NCI-H2081 (cell line): Measurements from ENCODE around the gene ZNF837.
A peak's percentile ranks its signal among the peaks of the same experiment; 100 is the strongest.
"Not testable (repeated sequence)": the region's sequence is repeated elsewhere in the genome, so short reads cannot be mapped to it uniquely, and the experiment has no call there.

Source experiments
- DNase-seq, 2 experiments: peaks; one replicate each; lab custom pipeline; 2025; lab: John Stamatoyannopoulos, UW

ZNF837 gene

DNA sequence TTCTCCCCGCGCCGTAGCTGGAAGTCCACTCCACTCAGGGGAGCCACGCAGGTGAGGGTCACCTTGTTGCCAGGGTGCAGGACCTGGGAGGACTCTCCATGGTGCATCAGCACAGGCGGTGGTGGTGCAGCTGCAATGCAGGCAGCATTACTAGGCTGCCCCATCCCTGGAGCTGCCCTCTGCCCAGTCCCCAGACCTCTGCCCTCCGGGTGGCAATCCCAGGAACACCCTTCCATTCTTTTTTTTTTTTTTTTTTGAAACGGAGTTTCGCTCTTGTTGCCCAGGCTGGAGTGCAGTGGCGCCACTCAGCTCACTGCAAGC, 29.3 kb downstream of the ZNF837 start:
- no peak for DNase-seq

DNA sequence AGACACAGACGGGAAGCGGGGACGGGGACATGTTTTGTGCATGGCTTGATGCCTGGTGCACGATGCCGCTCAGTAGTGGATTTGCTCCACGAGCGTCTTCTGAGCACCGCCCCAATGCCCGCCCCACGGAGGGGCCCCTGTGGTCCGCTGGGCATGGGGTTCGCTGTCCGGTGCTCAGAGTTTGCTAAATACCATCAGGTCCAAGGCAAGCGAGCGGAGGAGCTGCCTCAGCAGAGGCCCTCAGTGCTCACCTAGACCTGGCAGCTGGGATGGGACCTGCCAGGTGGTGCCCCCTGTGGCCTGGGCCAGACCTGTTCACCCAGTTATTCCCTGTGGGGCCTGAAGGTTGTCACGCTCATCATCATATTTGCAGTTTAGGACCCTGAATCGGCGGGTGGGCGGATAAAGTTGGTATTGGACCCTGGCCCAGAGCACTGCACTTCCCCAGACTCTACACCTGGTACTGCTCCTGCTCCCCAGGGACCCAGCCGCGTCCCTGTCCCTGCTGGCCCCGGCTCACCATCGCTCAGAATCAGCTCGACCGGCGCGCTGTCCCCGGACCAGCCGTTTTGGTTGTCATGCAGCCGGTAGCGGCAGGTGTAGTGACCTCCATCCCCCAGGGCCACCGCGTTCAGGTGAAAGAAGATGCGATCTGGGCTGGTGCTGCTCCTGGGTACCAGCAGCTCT, 29.8 kb downstream of the ZNF837 start:
- DNase-seq: no peak

DNA sequence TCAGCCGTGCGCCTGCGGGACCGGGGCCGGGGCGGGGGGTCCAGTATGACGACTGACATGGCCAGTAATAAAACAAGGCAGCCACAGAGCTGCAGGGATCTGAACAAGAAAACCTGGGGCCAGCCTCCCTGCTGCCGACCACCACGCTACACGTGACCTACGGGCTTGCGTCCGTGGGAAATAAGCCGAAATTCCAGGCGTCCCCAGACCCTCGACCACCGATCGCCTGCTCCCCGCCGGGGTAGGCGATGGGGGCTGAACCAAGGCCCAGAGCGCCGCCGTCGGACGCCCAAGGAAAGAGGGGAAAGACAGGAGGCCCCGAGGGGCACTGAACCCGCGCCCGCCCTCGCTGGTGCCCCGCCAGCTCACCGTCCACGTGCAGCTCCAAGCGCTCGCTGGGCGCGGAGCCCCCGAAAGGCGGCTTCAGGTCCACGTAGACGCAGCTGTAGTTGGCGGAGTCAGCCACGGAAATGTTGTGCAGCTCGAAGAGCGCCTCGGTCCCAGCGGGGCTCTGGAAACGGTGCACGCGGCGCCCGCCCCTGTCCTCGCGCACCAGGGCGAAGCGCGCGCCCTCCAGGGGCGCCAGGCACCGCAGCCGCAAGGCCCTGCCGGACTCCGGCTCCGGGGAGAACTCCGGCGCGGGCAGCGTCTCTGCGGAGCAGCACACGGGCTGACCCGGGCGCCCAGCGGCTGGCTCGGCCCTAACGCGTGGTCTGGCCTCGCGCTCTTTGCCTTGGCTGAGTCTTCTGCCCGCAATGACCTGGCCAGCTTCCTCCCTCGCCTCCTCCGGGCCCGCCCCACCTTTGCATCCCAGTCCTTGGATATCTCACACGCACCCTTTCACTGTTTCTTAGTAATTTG, 30.6 kb downstream of the ZNF837 start:
- no peak for DNase-seq

DNA sequence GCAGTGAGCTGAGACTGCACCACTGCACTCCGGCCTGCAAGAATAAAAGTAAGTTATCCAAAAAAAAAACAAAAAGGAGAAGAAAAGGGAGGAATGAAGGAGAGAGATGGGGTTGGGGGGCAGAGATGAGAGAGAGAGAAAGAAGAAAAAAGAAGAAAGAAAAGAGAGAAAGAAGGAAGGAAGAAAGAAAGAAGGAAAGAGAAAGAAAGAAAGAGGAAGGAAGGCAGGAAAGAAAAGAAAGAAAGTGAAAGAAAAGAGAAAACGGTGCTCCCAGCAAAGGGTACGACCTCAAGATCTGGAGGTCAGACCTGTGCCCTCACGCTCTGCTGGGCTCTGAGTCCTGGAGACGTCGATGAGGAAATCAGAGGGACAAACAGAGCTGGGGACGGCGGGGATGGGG, 31.2 kb downstream of the ZNF837 start:
- DNase-seq: no peak

DNA sequence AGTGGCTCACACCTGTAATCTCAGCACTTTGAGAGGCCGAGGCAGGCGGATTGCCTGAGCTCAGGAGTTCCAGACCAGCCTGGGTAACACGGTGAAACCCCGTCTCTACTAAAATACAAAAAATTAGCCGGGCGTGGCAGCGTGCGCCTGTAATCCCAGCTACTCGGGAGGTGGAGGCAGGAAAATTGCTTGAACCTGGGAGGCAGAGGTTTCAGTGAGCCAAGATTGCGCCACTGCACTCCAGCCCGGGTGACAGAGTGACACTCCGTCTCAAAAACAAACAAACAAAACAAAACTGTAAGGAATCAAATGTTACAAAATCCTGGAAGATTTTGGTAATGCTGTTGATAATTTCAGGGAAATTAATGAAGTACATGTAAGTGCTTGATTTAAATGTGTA, 32.8 kb downstream of the ZNF837 start:
- DNase-seq: not testable (repeated sequence)

DNA sequence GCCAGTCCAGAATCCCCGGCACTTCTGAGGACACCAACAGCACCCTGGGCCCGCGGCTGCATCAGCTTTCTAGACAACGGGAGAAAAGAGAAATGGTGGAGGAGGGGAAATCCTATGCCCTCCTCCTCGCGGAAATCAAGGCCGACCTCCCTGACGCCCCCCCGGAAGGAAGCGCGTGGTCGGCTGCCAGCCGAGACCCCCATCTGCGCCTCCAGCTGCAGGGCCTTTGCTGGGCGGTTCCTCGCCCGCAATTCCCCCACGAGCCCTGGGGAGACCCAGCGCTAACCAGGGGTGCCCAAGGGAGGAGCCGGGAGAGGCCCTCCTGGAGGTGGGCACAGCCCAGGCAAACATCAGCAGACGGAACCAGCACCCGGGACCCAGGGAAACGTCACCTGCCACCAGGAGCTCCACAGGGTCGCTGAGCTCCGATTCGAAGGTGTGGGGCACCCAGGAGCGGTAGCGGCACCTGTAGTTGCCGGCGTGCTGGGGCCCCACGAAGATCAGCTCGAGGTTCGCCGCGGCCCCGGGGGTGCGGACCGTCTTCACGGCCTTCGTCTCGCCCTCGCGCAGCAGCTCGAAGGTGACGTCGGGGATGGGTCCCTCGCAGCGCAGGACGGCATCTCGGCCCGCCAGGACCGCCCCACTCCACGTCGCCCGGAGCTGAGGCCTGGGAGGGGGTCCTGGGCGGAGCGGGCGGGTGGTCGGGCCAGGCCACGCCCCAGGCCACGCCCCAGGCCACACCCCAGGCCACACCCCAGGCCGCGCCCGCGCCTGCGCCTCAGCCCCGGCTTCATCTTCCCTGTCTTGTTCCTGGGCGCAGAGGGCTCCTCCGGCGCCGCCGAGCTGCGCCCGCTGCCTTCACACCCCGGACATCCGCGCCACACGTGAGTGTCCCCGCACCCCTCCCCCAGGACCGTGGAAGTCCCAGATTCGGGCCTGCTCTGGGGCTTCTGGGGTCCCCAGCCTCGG, 33.6 kb downstream of the ZNF837 start:
- DNase-seq: peak; percentile 69 to 80

DNA sequence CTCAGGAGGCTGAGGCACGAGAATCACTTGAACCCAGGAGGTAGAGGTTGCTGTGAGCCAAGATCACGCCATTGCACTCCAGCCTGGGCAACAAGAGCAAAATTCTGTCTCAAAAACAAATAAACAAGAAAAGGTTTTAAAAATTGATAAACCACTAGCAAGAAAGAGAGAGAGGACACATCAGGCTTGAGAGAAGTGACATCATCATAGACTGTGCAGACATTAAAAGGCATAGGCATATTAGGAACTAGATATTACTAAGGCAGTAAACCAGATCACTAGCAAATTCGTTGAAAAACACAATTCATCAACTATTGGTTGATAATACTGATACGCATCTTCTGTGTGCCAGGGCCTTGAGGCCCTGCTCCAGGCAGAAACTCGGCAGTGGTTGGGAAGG, 35.3 kb downstream of the ZNF837 start:
- no peak for DNase-seq

DNA sequence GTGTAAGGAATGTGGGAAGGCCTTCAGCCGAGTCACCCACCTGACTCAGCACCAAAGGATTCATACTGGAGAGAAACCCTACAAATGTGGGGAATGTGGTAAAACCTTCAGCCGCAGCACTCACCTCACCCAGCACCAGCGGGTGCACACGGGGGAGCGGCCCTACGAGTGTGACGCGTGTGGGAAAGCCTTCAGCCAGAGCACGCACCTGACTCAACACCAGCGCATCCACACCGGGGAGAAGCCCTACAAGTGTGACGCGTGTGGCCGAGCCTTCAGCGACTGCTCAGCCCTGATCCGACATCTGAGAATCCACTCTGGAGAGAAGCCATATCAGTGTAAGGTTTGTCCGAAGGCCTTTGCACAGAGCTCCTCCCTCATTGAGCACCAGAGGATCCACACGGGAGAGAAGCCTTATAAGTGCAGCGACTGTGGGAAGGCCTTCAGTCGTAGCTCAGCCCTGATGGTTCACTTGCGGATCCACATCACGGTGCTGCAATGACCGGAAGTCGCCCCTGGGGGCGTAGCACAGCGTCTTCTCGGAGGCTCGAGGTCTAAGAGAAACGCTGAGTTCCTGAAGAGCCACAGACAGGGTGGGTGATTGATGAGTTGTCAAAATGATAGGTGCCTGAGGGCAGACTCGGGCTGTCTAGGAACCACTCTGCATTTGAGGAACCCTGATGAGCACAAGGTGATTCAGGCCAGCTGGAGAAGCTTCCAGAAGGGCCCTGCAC, 41.8 kb downstream of the ZNF837 start:
- no peak for DNase-seq

DNA sequence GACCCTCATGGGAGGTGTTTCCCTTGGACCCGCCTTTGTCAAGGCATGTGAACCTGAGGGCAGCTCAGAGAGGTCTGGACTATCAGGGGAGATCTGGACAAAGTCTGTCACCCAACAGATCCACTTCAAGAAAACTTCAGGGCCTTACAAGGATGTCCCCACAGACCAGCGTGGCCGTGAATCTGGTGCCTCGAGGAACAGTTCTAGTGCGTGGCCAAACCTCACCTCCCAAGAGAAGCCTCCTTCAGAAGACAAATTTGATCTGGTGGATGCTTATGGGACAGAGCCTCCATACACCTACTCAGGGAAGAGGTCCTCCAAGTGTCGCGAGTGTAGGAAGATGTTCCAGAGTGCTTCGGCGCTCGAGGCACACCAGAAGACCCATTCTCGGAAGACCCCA, 42.5 kb downstream of the ZNF837 start:
- no peak for DNase-seq

DNA sequence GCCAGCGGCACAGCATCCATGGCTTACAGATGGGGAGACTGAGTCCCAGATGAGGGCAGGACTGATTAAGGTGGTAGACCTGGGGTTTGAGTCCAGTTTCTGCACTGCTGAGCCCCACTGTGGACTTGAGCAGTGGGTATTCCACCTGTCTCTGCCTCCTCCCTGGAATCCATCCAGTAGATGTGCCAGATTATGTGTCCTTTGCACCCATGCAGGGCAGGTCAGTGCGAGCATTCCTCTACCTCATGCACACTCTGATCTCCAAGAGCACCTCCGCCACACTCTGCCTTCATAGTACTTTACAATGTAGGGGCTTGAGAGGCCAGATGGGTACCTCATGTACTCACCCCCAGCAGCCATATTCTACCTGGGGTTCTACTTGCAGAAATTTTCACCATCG, 44.0 kb downstream of the ZNF837 start:
- DNase-seq: no peak

DNA sequence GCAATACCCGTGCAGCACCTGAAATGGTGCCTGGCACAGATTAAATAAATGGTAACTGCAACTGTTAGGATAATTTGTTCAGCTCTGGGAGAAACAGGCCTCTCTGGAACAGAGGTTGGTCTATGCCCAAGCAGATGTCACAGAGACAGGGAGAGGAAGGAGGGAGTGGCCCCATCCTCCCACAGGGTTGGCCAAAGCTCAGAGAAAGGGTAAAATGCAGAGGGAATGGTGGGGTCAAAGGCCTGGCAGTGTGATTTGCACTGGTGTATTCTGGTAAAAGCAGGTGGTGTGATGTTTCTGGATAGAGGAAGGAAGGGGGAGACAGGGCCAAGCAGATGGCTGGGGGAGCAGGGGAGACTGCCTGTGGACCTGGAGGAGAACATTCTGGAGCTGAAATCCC, 44.6 kb downstream of the ZNF837 start:
- DNase-seq: no peak

DNA sequence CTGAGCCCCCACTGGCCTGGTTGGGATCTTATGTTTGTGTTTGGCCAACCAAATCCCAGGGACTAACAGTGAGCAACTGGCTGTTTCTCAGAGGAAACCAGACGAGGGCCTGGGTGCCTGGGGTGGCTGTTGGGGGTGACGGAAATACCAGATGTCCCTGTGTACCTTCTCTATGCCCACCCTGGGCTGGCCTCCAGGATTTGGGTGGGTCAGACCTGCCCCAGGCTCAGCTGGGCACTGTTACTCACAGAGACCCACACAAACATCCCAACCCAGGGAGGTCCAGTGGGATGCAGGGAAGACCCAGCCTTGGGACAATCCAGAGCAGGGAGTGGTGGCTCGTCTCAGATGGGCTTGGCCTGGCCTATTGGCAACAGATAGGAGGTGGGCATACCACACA, 45.2 kb downstream of the ZNF837 start:
- DNase-seq: no peak

DNA sequence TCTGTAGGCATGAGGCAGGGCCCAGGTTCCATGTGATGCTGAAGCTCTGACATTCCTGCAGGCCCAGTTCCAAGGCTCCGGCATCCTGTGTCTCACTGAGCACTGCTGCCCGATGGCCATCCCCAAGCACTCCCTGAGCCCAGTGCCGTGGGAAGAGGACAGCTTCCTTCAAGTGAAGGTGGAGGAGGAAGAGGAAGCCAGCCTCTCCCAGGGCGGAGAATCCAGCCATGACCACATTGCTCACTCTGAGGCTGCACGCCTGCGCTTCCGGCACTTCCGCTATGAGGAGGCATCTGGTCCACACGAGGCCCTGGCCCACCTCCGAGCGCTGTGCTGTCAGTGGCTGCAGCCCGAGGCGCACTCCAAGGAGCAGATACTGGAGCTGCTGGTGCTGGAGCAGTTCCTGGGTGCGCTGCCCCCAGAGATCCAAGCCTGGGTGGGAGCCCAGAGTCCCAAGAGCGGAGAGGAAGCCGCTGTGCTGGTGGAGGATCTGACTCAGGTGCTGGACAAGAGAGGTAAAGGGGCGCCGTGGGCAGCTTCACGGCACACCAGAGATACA, 46.1 kb downstream of the ZNF837 start:
- no peak for DNase-seq

DNA sequence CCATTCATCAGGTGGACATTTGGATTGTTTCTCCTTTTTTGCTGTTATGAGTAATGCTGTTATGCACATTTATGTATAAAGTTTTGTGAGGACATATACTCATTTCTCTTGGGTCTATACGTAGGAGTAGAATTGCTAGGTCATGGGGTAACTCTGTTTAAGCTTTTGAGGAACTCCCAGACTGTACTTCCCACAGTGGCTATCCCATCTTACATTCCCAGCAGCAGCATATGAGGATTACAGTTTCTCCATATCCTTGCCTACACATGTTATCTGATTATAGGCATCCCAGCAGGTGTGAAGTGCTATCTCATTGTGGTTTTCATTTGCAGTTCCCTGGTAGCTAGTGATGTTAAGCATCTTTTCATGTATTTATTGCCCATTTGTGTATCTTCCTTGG, 48.1 kb downstream of the ZNF837 start:
- no peak for DNase-seq

DNA sequence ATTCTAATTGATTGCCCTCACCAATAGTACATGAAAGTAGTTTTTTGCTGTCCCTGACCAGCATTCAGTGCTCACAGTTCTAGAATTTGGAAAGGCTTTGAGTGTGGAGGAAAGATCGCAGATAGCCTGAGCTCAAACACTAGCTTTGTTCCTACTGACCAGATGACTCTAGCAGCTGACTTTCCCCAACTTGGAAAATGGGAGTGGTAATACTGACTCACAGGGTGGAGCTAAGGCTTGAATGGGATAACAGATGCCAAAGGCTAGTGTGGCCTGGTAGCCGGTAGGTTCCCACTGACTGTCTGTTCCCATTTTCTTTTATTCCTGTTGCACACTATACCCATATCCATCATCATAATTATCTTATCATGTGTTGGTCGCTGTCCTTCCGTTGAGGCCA, 50.4 kb downstream of the ZNF837 start:
- no peak for DNase-seq

DNA sequence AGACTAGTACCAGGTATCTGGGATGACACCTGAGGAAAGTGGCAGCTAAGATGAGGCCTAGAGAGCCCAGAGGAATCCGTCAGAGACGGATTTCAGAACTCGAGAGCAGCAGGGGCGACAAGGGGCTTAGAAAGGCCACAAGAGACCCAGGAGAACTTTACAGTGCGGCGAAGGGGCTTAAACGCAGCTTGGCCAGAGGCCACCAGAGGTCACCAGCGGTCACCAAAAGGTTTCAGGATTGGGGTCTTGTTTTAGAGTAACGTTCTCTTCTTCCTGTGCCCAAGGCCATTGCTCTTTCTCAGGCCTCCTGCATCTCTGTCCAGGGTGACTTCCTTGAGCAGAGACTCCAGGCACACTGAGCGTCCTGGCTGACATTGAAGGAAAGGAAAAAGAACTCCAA, 51.8 kb downstream of the ZNF837 start:
- DNase-seq: peak; percentile 2 to 15

DNA sequence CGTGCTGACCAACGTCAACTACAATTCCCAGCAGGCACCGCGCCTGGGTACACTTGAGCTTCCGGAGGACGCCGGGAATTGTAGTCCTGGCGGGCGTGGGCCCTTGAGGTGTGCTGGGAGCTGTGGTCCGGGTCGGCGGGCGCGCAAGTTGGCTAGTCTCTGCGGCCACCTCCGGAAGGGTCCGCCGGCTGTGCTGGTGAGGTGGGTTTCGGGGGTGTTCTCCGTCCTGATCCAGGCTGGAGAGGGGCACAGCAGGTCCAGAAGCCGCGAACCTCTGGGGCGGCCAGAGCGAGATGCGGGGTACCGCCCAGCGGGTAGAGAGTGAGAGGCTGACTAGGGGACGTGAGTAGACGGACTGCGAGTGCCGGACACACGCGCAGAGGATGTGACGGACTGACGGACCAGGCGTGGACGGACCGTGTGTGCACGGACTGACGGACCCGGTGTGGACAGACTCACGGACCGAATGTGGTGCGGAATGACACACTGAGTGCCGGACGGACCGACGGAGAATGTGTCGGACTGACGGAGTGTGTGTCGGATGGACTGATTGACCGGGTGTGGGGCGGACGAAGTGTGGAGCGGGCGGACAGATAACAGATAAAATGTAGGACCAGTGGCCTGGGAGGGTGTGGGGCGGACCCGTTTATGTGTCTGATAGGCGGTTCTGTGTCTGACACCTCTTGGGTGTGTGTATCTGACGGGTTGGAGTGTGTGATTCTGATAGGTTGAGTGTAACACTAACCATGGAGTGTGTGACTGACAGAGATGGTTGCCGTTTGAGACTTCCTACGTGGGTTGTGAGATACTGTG, 53.7 kb downstream of the ZNF837 start, which contains the start of gene ZSCAN22:
TSS of gene ZSCAN22 (plus strand) at position 81 of the 813 bp plus-strand sequence. CDS start 7,809 bp downstream, outside the sequence.
- DNase-seq: peak; percentile 93 to 95

DNA sequence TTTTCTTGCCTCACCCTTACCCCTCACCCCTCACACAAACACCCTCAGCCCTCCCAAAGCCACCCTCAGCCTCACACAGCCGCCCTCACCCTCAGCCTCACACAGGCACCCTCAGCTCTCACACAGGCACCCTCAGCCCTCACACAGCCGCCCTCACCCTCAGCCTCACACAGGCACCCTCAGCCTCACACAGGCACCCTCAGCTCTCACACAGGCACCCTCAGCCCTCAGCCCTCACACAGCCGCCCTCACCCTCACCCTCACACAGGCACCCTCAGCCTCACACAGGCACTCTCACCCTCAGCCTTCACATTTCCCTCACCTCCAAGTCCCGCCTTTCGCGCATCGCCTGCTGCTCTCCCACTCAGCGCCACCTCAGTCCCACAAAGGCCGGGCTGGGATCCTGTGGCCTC, 54.3 kb downstream of the ZNF837 start:
- DNase-seq: no peak

DNA sequence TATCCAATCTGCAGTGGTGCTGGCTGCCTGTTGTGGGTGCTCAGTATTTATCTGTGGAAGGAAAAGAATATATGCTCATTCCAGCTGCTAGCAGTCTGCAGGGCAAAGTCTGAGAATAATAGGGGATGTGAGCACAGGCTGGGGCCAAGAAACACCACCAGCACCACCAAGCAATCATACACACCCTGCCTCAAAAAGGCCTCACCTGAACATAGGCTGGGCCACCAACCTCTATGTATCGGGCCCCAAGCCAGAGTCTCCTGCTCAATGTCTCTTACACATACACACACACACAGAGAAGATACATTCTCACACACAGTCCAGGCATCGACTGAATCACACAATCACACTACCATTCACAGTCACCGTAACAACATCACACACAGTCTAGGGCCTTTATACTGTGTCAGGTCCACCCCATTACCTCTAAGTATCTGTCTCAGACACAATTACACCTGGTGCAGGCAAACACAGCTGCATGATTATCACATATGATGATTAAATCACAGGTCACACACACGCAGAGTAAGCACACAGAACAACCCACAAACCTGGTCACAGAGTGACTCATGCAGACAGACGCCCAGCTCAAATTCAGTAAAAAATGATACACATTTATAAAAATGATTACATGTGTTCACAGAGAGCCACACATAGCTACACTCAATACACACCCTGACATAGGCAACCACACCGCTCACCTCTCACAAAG, 55.4 kb downstream of the ZNF837 start:
- DNase-seq: peak; percentile 24 to 70

DNA sequence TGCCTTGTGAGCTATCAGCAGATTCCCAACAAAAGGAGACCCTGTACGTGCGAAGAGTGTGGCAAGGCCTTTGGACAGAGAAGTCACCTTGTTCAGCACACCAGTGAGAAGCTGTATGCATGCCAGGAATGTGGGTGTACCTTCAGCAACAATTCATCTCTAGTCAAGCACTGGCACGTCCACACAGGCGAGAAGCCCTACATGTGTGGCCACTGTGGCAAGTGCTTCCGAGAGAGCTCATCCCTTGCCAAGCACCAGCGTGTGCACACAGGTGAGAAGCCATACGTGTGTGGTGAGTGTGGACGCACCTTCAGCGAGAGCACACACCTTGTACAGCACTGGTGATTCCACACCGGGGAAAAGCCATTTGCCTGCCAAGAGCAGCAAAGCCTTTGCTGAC, 61.6 kb downstream of the ZNF837 start:
- no peak for DNase-seq
